ENCODE data around the gene NR5A1. TPM values are rescaled to one million over a fixed set of nuclear protein-coding genes. Genes with fewer than 3 reads are reported as not detected.
A peak's percentile ranks its signal among the peaks of the same experiment; 100 is the strongest.

The NR5A1 gene
- total and polyA plus RNA-seq, 2 of the 13 experiments (the other 11 are each of a cell fraction or from before 2014, with no cell fraction given): 28.9 to 44.7 TPM

DNA sequence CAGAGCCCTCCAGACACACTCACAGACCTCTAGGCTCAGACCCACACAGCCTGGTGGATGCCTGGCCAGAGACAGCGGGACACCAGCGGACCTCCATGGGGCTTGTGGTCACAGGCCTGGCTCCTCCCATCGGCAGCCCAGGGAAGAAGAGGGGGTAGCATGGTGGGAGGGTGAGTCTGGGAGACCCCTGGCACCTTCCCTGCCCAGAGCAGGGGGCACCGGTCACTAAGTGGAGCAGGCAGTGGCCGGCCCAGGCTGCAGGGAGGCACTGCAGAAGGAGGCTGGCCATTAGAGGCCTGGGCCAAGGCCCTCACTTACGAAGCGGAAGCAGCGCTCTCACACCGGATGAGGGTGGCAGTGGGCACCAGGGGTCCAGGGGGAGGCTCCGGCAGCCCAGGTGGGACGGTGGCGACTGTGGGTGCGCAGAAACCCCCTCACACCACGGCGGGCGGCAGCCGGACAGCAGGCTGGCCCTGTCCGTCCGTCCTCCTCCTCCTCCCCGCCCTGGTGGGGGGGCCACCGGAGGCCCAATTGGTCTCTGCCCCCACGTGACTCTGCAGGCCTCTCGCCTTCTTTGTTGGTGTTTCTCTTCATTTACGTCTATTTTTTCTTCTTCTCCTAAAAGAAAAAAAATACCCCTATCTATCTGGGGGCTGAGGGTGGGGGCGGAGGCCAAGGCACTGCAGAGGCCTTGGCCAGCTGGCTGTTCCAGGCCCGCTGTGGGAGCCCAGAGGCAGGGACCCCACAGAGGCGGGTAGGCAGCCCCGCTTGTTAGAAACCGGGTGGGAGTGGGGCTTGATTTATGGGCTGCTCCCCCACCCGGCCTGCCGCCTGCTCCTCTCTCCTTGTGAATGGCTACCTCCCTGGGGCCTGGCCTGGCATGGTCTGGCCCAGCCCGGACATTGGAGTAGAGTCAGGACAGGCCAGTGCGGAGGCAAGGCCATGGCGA lies at the start of gene NR5A1 (continued):
- TF ChIP-seq, protein P1, sequence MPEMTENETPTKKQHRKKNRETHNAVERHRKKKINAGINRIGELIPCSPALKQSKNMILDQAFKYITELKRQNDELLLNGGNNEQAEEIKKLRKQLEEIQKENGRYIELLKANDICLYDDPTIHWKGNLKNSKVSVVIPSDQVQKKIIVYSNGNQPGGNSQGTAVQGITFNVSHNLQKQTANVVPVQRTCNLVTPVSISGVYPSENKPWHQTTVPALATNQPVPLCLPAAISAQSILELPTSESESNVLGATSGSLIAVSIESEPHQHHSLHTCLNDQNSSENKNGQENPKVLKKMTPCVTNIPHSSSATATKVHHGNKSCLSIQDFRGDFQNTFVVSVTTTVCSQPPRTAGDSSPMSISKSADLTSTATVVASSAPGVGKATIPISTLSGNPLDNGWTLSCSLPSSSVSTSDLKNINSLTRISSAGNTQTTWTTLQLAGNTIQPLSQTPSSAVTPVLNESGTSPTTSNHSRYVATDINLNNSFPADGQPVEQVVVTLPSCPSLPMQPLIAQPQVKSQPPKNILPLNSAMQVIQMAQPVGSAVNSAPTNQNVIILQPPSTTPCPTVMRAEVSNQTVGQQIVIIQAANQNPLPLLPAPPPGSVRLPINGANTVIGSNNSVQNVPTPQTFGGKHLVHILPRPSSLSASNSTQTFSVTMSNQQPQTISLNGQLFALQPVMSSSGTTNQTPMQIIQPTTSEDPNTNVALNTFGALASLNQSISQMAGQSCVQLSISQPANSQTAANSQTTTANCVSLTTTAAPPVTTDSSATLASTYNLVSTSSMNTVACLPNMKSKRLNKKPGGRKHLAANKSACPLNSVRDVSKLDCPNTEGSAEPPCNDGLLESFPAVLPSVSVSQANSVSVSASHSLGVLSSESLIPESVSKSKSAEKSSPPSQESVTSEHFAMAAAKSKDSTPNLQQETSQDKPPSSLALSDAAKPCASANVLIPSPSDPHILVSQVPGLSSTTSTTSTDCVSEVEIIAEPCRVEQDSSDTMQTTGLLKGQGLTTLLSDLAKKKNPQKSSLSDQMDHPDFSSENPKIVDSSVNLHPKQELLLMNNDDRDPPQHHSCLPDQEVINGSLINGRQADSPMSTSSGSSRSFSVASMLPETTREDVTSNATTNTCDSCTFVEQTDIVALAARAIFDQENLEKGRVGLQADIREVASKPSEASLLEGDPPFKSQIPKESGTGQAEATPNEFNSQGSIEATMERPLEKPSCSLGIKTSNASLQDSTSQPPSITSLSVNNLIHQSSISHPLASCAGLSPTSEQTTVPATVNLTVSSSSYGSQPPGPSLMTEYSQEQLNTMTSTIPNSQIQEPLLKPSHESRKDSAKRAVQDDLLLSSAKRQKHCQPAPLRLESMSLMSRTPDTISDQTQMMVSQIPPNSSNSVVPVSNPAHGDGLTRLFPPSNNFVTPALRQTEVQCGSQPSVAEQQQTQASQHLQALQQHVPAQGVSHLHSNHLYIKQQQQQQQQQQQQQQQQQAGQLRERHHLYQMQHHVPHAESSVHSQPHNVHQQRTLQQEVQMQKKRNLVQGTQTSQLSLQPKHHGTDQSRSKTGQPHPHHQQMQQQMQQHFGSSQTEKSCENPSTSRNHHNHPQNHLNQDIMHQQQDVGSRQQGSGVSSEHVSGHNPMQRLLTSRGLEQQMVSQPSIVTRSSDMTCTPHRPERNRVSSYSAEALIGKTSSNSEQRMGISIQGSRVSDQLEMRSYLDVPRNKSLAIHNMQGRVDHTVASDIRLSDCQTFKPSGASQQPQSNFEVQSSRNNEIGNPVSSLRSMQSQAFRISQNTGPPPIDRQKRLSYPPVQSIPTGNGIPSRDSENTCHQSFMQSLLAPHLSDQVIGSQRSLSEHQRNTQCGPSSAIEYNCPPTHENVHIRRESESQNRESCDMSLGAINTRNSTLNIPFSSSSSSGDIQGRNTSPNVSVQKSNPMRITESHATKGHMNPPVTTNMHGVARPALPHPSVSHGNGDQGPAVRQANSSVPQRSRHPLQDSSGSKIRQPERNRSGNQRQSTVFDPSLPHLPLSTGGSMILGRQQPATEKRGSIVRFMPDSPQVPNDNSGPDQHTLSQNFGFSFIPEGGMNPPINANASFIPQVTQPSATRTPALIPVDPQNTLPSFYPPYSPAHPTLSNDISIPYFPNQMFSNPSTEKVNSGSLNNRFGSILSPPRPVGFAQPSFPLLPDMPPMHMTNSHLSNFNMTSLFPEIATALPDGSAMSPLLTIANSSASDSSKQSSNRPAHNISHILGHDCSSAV (CRISPR knock-in tag; IDR thresholded peaks at IDR 0.05; ENCODE audit: borderline replicate concordance): no peak
- TF ChIP-seq ELF4 (CRISPR knock-in tag; IDR thresholded peaks at IDR 0.05; ENCODE audit: borderline replicate concordance) (peak; percentile 82), BORCS8-MEF2B (CRISPR knock-in tag; IDR thresholded peaks at IDR 0.05) (peak; percentile 27), SRY (CRISPR knock-in tag; IDR thresholded peaks at IDR 0.05) (0 out of 2 replicates have a peak, but pooled peaks have one; percentile 27), ZNF510 (CRISPR knock-in tag; IDR thresholded peaks at IDR 0.05; ENCODE audit: low read depth) (peak; percentile 56; the same call in 1 of the 2 replicates), ZNF678 (CRISPR knock-in tag; IDR thresholded peaks at IDR 0.05) (peak; percentile 79), GATAD1 (CRISPR knock-in tag; IDR thresholded peaks at IDR 0.05) (peak; percentile 72), MEF2D (CRISPR knock-in tag; IDR thresholded peaks at IDR 0.05) (peak; percentile 51; the same call in 1 of the 2 replicates), HDAC1 (CRISPR knock-in tag; IDR thresholded peaks at IDR 0.05) (peak; percentile 24), ZNF543 (CRISPR knock-in tag; IDR thresholded peaks at IDR 0.05) (peak; percentile 76; the same call in 1 of the 2 replicates), PITX1 (CRISPR knock-in tag; IDR thresholded peaks at IDR 0.05) (0 out of 2 replicates have a peak, but pooled peaks have one; percentile 40), NR2F6 (IDR thresholded peaks at IDR 0.05) (no peak), NR2F6 (CRISPR knock-in tag; IDR thresholded peaks at IDR 0.05) (no peak), ZNF569 (CRISPR knock-in tag; IDR thresholded peaks at IDR 0.05; ENCODE audit: borderline replicate concordance) (no peak)
- TF ChIP-seq, protein P2, sequence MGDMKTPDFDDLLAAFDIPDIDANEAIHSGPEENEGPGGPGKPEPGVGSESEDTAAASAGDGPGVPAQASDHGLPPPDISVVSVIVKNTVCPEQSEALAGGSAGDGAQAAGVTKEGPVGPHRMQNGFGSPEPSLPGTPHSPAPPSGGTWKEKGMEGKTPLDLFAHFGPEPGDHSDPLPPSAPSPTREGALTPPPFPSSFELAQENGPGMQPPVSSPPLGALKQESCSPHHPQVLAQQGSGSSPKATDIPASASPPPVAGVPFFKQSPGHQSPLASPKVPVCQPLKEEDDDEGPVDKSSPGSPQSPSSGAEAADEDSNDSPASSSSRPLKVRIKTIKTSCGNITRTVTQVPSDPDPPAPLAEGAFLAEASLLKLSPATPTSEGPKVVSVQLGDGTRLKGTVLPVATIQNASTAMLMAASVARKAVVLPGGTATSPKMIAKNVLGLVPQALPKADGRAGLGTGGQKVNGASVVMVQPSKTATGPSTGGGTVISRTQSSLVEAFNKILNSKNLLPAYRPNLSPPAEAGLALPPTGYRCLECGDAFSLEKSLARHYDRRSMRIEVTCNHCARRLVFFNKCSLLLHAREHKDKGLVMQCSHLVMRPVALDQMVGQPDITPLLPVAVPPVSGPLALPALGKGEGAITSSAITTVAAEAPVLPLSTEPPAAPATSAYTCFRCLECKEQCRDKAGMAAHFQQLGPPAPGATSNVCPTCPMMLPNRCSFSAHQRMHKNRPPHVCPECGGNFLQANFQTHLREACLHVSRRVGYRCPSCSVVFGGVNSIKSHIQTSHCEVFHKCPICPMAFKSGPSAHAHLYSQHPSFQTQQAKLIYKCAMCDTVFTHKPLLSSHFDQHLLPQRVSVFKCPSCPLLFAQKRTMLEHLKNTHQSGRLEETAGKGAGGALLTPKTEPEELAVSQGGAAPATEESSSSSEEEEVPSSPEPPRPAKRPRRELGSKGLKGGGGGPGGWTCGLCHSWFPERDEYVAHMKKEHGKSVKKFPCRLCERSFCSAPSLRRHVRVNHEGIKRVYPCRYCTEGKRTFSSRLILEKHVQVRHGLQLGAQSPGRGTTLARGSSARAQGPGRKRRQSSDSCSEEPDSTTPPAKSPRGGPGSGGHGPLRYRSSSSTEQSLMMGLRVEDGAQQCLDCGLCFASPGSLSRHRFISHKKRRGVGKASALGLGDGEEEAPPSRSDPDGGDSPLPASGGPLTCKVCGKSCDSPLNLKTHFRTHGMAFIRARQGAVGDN (CRISPR knock-in tag; IDR thresholded peaks at IDR 0.05): peak; percentile 91
- TF ChIP-seq, protein P3, sequence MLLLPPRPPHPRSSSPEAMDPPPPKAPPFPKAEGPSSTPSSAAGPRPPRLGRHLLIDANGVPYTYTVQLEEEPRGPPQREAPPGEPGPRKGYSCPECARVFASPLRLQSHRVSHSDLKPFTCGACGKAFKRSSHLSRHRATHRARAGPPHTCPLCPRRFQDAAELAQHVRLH (CRISPR knock-in tag; IDR thresholded peaks at IDR 0.05; ENCODE audit: borderline replicate concordance, low read depth): peak; percentile 26; the same call in 1 of the 2 replicates
